ENCODE results near the gene SORBS1. TPM values are rescaled to one million over a fixed set of nuclear protein-coding genes. Genes with fewer than 3 reads are reported as not detected.

The SORBS1 gene
- total RNA-seq, 2 experiments from 2014 or later, result 0.57 to 3.1 TPM

DNA sequence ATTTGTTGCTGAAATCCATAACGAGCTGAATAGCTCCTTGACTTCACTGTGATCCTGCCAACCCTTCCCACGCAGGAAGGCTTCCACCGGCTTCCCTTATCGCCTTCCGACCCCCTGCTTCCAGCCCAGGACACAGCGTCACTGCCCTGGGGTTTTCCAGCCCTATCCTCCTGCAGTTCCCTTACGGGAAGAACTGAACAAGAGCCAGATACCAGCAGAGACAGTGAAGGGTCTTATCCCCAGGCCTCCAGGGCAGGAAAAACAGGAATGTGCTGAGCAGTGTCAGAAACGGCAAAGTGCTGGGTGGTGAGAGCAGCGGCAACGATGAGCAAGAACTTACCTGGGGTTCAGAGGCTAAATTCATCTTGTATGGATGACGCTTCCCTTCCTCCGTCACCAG is 292.7 kb downstream of the SORBS1 start:
- ChIA-PET POLR2A (interaction anchor here (0.7 to 1.0 kb wide), 3 partner anchors 9 to 93 kb away, joined by 3 to 4 read pairs (median 4); no protein-coding TSS in a partner anchor), CTCF (ENCODE audit: unreplicated experiment) (no interaction called here)
- Histone ChIP-seq H3K79me2 (ENCODE audit: insufficient read depth, low read depth, low read length) (no peaks in the 10 kb centered on the region), H2AFZ (ENCODE audit: low read length) (no peak overlapping the region), H3K4me2 (ENCODE audit: low read length) (no peak overlapping the region), H3K4me3 (ENCODE audit: low read depth, low read length, poor library complexity, severe bottlenecking) (no peak overlapping the region), H4K20me1 (ENCODE audit: insufficient read depth, low read length) (no peaks in the 10 kb centered on the region), H3K36me3 (ENCODE audit: insufficient read depth, low read length) (no peaks in the 10 kb centered on the region), H3K9me2 (ENCODE audit: insufficient read depth, low read length) (no peaks in the 10 kb centered on the region), H3K4me1 (ENCODE audit: insufficient read depth, low read length, poor library complexity, severe bottlenecking) (no peaks in the 10 kb centered on the region), H3K9me3 (ENCODE audit: low read length) (no peaks in the 10 kb centered on the region), H3K27ac (ENCODE audit: low read depth, low read length, poor library complexity, severe bottlenecking) (no peak overlapping the region)
- BruUV-seq (replicated peaks), result no TSS peak
- intact Hi-C loops (cut with micrococcal nuclease; ENCODE audit: unreplicated experiment), result no loop called here
- no peak for TF ChIP-seq EZH2phosphoT487 (IDR thresholded peaks at IDR 0.05; ENCODE audit: borderline replicate concordance, low read depth, low read length)
- TF ChIP-seq, protein P1, sequence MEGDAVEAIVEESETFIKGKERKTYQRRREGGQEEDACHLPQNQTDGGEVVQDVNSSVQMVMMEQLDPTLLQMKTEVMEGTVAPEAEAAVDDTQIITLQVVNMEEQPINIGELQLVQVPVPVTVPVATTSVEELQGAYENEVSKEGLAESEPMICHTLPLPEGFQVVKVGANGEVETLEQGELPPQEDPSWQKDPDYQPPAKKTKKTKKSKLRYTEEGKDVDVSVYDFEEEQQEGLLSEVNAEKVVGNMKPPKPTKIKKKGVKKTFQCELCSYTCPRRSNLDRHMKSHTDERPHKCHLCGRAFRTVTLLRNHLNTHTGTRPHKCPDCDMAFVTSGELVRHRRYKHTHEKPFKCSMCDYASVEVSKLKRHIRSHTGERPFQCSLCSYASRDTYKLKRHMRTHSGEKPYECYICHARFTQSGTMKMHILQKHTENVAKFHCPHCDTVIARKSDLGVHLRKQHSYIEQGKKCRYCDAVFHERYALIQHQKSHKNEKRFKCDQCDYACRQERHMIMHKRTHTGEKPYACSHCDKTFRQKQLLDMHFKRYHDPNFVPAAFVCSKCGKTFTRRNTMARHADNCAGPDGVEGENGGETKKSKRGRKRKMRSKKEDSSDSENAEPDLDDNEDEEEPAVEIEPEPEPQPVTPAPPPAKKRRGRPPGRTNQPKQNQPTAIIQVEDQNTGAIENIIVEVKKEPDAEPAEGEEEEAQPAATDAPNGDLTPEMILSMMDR (conservative IDR thresholded peaks at IDR 0.05; ENCODE audit: low read length), result no peak
- no peak for DNase-seq (ENCODE audit: low spot score)

DNA sequence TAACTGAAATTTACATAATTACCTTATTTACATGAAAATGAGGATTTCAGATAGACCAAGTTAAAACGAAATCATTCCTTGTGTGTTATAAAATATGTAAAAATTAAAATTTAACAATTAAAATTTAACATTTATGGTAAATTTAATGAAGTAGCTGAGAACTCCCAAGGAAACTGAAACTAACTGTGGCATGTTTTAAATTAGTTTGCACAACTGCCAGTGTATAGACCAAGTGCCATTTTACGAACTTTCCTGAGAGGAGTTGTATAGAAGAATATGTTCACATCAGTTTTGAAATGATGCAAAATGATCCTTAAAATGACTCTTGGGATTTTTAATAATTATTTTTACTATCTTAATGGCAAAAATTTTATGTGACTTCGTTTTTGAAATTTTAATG is 293.9 kb downstream of the SORBS1 start:
- no peaks in the 10 kb centered on the region for H3K79me2 ChIP-seq (ENCODE audit: insufficient read depth, low read depth, low read length)
- H3K4me2 ChIP-seq (ENCODE audit: low read length), result no peak overlapping the region
- TF ChIP-seq EZH2phosphoT487 (IDR thresholded peaks at IDR 0.05; ENCODE audit: borderline replicate concordance, low read depth, low read length), result no peak
- TF ChIP-seq, protein P1 (conservative IDR thresholded peaks at IDR 0.05; ENCODE audit: low read length), result no peak
- no TSS peak for BruUV-seq (replicated peaks)
- no peaks in the 10 kb centered on the region for H3K9me2 ChIP-seq (ENCODE audit: insufficient read depth, low read length)
- no peak overlapping the region for H3K4me3 ChIP-seq (ENCODE audit: low read depth, low read length, poor library complexity, severe bottlenecking)
- no peaks in the 10 kb centered on the region for H4K20me1 ChIP-seq (ENCODE audit: insufficient read depth, low read length)
- intact Hi-C loops (cut with micrococcal nuclease; ENCODE audit: unreplicated experiment), result no loop called here
- no peak for DNase-seq (ENCODE audit: low spot score)
- no peaks in the 10 kb centered on the region for H3K36me3 ChIP-seq (ENCODE audit: insufficient read depth, low read length)
- H3K9me3 ChIP-seq (ENCODE audit: low read length), result no peaks in the 10 kb centered on the region
- POLR2A ChIA-PET, result interaction anchor here (0.7 kb wide), 1 partner anchor 95 kb away, joined by 3 read pairs; no protein-coding TSS in a partner anchor
- no peak overlapping the region for H3K27ac ChIP-seq (ENCODE audit: low read depth, low read length, poor library complexity, severe bottlenecking)
- H2AFZ ChIP-seq (ENCODE audit: low read length), result no peak overlapping the region
- CTCF ChIA-PET (ENCODE audit: unreplicated experiment), result no interaction called here
- H3K4me1 ChIP-seq (ENCODE audit: insufficient read depth, low read length, poor library complexity, severe bottlenecking), result no peaks in the 10 kb centered on the region

DNA sequence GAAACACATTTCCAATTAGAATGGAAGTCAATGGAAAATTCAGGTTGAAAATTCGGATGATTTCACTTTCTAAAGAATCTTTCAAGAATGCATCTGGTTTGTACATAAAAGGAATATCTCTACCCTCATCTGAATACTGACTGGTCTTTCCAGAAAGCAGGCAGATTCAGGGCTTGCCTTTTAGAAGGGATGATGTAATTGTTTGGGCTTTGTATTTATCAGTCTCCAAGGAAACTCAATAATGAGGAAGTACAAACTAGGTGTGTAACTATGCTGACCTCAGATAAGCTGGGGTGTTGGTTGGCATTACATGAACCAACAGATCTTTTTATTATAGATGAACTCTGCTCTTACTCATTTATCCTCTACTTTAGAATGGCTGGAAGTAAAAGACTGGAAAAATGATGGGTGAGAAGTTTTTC is 294.5 kb downstream of the SORBS1 start:
- Histone ChIP-seq H3K4me2 (ENCODE audit: low read length) (no peak overlapping the region), H3K9me2 (ENCODE audit: insufficient read depth, low read length) (no peaks in the 10 kb centered on the region), H3K4me3 (ENCODE audit: low read depth, low read length, poor library complexity, severe bottlenecking) (no peak overlapping the region), H3K4me1 (ENCODE audit: insufficient read depth, low read length, poor library complexity, severe bottlenecking) (no peaks in the 10 kb centered on the region), H3K36me3 (ENCODE audit: insufficient read depth, low read length) (no peaks in the 10 kb centered on the region), H3K79me2 (ENCODE audit: insufficient read depth, low read depth, low read length) (no peaks in the 10 kb centered on the region), H2AFZ (ENCODE audit: low read length) (no peak overlapping the region), H3K9me3 (ENCODE audit: low read length) (no peaks in the 10 kb centered on the region), H4K20me1 (ENCODE audit: insufficient read depth, low read length) (no peaks in the 10 kb centered on the region), H3K27ac (ENCODE audit: low read depth, low read length, poor library complexity, severe bottlenecking) (no peak overlapping the region)
- ChIA-PET CTCF (ENCODE audit: unreplicated experiment) (no interaction called here), POLR2A (interaction anchor here (0.7 kb wide), 1 partner anchor 96 kb away, joined by 3 read pairs; no protein-coding TSS in a partner anchor)
- peak; percentile 23 for DNase-seq (ENCODE audit: low spot score)
- intact Hi-C loops (cut with micrococcal nuclease; ENCODE audit: unreplicated experiment), result no loop called here
- TF ChIP-seq EZH2phosphoT487 (IDR thresholded peaks at IDR 0.05; ENCODE audit: borderline replicate concordance, low read depth, low read length), result no peak
- TF ChIP-seq, protein P1 (conservative IDR thresholded peaks at IDR 0.05; ENCODE audit: low read length), result no peak
- no TSS peak for BruUV-seq (replicated peaks)
